Measurements from ENCODE around the gene ANO2. TPM values are rescaled to one million over a fixed set of nuclear protein-coding genes. Genes with fewer than 3 reads are reported as not detected.

ANO2 gene
- total and polyA plus RNA-seq, 2 experiments from 2014 or later: 2.3 to 4.6 TPM

GRCh38 chr12:5624486-5625272 is 320.4 kb downstream of the ANO2 start:
- Histone ChIP-seq H4K20me1 (replicated peaks; ENCODE audit: insufficient read depth) (no peaks in the 10 kb centered on the region), H3K9me2 (ENCODE audit: insufficient read depth) (no peaks in the 10 kb centered on the region; the same call in 1 of the 2 replicates), H3K4me3 (no peak overlapping the region), H3F3A (replicated peaks; ENCODE audit: low read depth) (no peaks in the 10 kb centered on the region), H3K36me3 (ENCODE audit: insufficient read depth) (no peaks in the 10 kb centered on the region), H3K4me1 (ENCODE audit: insufficient read depth) (0 out of 2 replicates have a peak, but pooled peaks cover 4% of the 10 kb centered on the region), H2AFZ (no peak overlapping the region), H3K27ac (ENCODE audit: low read depth) (no peak overlapping the region), H3K27me3 (ENCODE audit: insufficient read depth) (no peaks in the 10 kb centered on the region), H3K4me2 (no peak overlapping the region), H3K79me2 (replicated peaks; ENCODE audit: insufficient read depth) (no peaks in the 10 kb centered on the region)
- H3K9me3 Mint-ChIP-seq: no peaks in the 10 kb centered on the region
- H3K27me3 Mint-ChIP-seq (ENCODE audit: insufficient read depth, low read depth, poor library complexity): peaks cover 6% of the 10 kb centered on the region
- TF ChIP-seq EZH2 (IDR thresholded peaks at IDR 0.05; ENCODE audit: low read depth, unreplicated experiment): no peak
- no peak for TF ChIP-seq EZH2phosphoT487 (IDR thresholded peaks at IDR 0.05; ENCODE audit: unreplicated experiment)
- TF ChIP-seq CTCF (conservative IDR thresholded peaks at IDR 0.05; ENCODE audit: low read depth in 2 of 2): no peak
- no peak overlapping the region for H3K4me3 Mint-ChIP-seq
- DNase-seq (ENCODE audit: low spot score): no peak
- H3K36me3 Mint-ChIP-seq (ENCODE audit: low read depth): no peaks in the 10 kb centered on the region
- ATAC-seq: no peak
- H3K4me1 Mint-ChIP-seq: peaks cover 10% of the 10 kb centered on the region
- no peak overlapping the region for H3K27ac Mint-ChIP-seq

GRCh38 chr12:5623411-5623810 is 321.6 kb downstream of the ANO2 start:
- no peaks in the 10 kb centered on the region; the same call in 1 of the 2 replicates for H3K9me2 ChIP-seq (ENCODE audit: insufficient read depth)
- 0 out of 2 replicates have a peak, but pooled peaks cover 4% of the 10 kb centered on the region for H3K4me1 ChIP-seq (ENCODE audit: insufficient read depth)
- no peak overlapping the region for H3K4me3 Mint-ChIP-seq
- H3K27me3 ChIP-seq (ENCODE audit: insufficient read depth): no peaks in the 10 kb centered on the region
- H3K9me3 Mint-ChIP-seq: no peaks in the 10 kb centered on the region
- no peak overlapping the region for H3K4me3 ChIP-seq
- TF ChIP-seq ZNF331 (CRISPR knock-in tag; IDR thresholded peaks at IDR 0.05; ENCODE audit: low read depth) (no peak), CTCF (conservative IDR thresholded peaks at IDR 0.05; ENCODE audit: low read depth in 2 of 2) (peak in 1 of 2 experiments; percentile 27; a peak in 2 of 4 replicates)
- no peaks in the 10 kb centered on the region for H3K36me3 Mint-ChIP-seq (ENCODE audit: low read depth)
- no peaks in the 10 kb centered on the region for H3F3A ChIP-seq (replicated peaks; ENCODE audit: low read depth)
- H4K20me1 ChIP-seq (replicated peaks; ENCODE audit: insufficient read depth): no peaks in the 10 kb centered on the region
- DNase-seq (ENCODE audit: low spot score): no peak
- no peak overlapping the region for H2AFZ ChIP-seq
- peaks cover 3% of the 10 kb centered on the region for H3K27me3 Mint-ChIP-seq (ENCODE audit: insufficient read depth, low read depth, poor library complexity)
- no peak overlapping the region for H3K27ac Mint-ChIP-seq
- no peaks in the 10 kb centered on the region for H3K36me3 ChIP-seq (ENCODE audit: insufficient read depth)
- no peaks in the 10 kb centered on the region for H3K79me2 ChIP-seq (replicated peaks; ENCODE audit: insufficient read depth)
- no peak; the same call in 2 of the 3 replicates for ATAC-seq
- no peak overlapping the region for H3K4me2 ChIP-seq
- peaks cover 10% of the 10 kb centered on the region for H3K4me1 Mint-ChIP-seq
- H3K27ac ChIP-seq (ENCODE audit: low read depth): no peak overlapping the region

All from GM23338 (cell line).